ACC112 (cell line): ENCODE measurements around the gene SYT3.
"Not testable (repeated sequence)": the region's sequence is repeated elsewhere in the genome, so short reads cannot be mapped to it uniquely, and the experiment has no call there.

ENCODE experiments used
- H2AFZ ChIP-seq: fragments of 200-600 bp; sonication (generic); one replicate; pipeline ENCODE4 v1.6.0; 2017; ENCODE audit warnings: antibody characterized with exemption, low read length; ENCODE audit not compliant: unreplicated experiment
- H3K27ac ChIP-seq: fragments of 200-600 bp; sonication (generic); 2 replicates; pipeline ENCODE4 v1.5.1; 2014; ENCODE audit warnings: low read depth, mild to moderate bottlenecking, antibody characterized with exemption, low read length, moderate library complexity
- H3K27me3 ChIP-seq: fragments of 200-600 bp; sonication (generic); 2 replicates; pipeline ENCODE4 v1.6.1; 2014; ENCODE audit warnings: mild to moderate bottlenecking, antibody characterized with exemption, low read length, moderate library complexity, mixed read lengths; ENCODE audit not compliant: insufficient read depth
- H3K36me3 ChIP-seq: fragments of 200-600 bp; sonication (generic); 2 replicates; pipeline ENCODE4 v1.6.1; 2016; ENCODE audit warnings: mild to moderate bottlenecking, antibody characterized with exemption, low read length, moderate library complexity, mixed read lengths; ENCODE audit not compliant: insufficient read depth
- H3K4me1 ChIP-seq: fragments of 200-600 bp; sonication (generic); one replicate; pipeline ENCODE4 v1.6.1; 2016; ENCODE audit warnings: low read length, mixed read lengths; ENCODE audit not compliant: insufficient read depth, unreplicated experiment, control insufficient read depth
- H3K4me3 ChIP-seq: fragments of 200-600 bp; sonication (generic); 2 replicates; pipeline ENCODE4 v1.5.1; 2014; ENCODE audit warnings: mild to moderate bottlenecking, low read depth, low read length
- H3K79me2 ChIP-seq: fragments of 200-600 bp; sonication (generic); one replicate; pipeline ENCODE4 v1.6.0; 2016; ENCODE audit warnings: low read length; ENCODE audit not compliant: control insufficient read depth, unreplicated experiment, insufficient read depth

The SYT3 gene

DNA sequence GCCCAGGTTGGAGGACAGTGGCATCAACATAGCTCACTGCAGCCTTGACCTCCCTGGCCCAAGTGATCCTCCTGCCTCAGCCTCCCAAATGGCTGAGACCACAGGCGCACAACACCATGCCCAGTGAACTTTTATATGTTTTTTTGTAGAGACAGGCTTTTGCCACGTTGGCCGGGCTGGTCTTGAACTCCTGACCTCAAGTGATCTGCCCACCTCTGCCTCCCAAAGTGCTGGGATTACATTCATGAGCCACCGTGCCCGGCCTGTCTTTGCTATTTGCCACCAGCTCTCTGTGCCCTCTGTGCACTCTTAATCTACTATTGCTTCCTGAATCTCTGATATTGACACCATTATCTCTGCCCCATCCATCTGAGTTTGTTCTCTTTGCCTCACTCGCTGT is 37.2 kb downstream of the SYT3 start:
- H3K36me3 ChIP-seq: no peaks in the 10 kb centered on the region
- no peaks in the 10 kb centered on the region for H3K79me2 ChIP-seq
- H3K27ac ChIP-seq: no peak overlapping the region
- no peaks in the 10 kb centered on the region for H3K4me1 ChIP-seq
- no peak overlapping the region for H3K4me3 ChIP-seq
- H3K27me3 ChIP-seq: peaks cover 27% of the 10 kb centered on the region
- no peak overlapping the region for H2AFZ ChIP-seq

- no peak overlapping the region for H2AFZ ChIP-seq
- no peaks in the 10 kb centered on the region for H3K4me1 ChIP-seq
- no peak overlapping the region for H3K27ac ChIP-seq
Observed at GRCh38 chr19:50602089-50602422, 37.6 kb downstream of the SYT3 start.

GRCh38 chr19:50601407-50602088 is 38.1 kb downstream of the SYT3 start:
- Histone ChIP-seq H3K4me3 (no peak overlapping the region), H3K27ac (no peak overlapping the region), H3K36me3 (no peaks in the 10 kb centered on the region)

More at GRCh38 chr19:50602089-50602422, 37.6 kb downstream of the SYT3 start:
- Histone ChIP-seq H3K4me3 (no peak overlapping the region), H3K36me3 (no peaks in the 10 kb centered on the region), H3K27me3 (peaks cover 27% of the 10 kb centered on the region), H3K79me2 (no peaks in the 10 kb centered on the region)

GRCh38 chr19:50599427-50599826 is 40.3 kb downstream of the SYT3 start:
- no peak overlapping the region for H3K4me3 ChIP-seq
- no peak overlapping the region for H3K27ac ChIP-seq
- no peak overlapping the region for H2AFZ ChIP-seq
- no peaks in the 10 kb centered on the region for H3K36me3 ChIP-seq
- H3K4me1 ChIP-seq: no peaks in the 10 kb centered on the region
- no peaks in the 10 kb centered on the region for H3K79me2 ChIP-seq
- peaks cover 27% of the 10 kb centered on the region for H3K27me3 ChIP-seq

More at GRCh38 chr19:50601407-50602088, 38.1 kb downstream of the SYT3 start:
- Histone ChIP-seq H3K27me3 (peaks cover 27% of the 10 kb centered on the region), H3K4me1 (no peaks in the 10 kb centered on the region), H2AFZ (no peak overlapping the region), H3K79me2 (no peaks in the 10 kb centered on the region)

DNA sequence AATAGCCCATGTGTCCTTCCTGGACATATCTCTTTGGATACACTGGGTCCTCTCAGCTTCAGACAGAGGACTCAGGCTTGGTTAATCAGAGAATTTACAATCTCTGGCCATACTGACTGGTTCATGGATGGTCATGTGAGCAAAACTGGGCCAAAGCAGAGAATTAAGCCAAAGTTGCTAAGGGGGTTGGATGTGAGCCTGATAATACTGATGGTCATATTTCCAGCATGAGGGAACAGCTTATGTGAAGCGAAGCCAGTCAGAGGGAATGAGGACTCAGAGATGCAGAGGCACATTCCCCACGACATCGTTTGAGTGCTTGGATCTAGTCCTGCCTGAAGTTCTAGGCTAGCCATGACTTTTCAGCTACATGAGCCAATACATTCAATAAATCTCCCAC is 49.5 kb downstream of the SYT3 start:
- no peak overlapping the region for H2AFZ ChIP-seq
- no peaks in the 10 kb centered on the region for H3K4me1 ChIP-seq
- peaks cover 7% of the 10 kb centered on the region for H3K27me3 ChIP-seq
- H3K27ac ChIP-seq: no peak overlapping the region
- no peaks in the 10 kb centered on the region for H3K36me3 ChIP-seq
- H3K79me2 ChIP-seq: no peaks in the 10 kb centered on the region
- H3K4me3 ChIP-seq: no peak overlapping the region

DNA sequence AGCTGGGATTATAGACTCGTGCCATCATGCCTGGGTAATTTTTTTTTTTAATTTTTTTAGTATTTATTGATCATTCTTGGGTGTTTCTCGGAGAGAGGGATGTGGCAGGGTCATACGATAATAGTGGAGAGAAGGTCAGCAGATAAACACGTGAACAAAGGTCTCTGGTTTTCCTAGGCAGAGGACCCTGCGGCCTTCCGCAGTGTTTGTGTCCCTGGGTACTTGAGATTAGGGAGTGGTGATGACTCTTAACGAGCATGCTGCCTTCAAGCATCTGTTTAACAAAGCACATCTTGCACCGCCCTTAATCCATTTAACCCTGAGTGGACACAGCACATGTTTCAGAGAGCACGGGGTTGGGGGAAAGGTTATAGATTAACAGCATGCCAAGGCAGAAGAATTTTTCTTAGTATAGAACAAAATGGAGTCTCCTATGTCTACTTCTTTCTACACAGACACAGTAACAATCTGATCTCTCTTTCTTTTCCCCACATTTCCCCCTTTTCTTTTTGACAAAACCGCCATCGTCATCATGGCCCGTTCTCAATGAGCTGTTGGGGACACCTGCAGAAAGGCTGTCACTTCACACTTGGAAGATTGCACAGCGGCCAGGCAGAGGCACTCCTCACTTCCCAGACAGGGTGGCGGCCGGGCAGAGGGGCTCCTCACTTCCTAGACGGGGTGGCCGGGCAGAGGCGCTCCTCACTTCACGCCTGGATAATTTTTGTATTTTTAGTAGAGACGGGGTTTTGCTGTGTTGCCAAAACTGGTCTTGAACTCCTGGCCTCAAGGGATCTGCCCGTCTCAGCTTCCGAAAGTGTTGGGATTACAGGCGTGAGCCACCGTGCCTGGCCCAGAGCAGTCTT is 57.7 kb downstream of the SYT3 start:
- not testable (repeated sequence) for H3K27ac ChIP-seq, H3K36me3 ChIP-seq, H3K79me2 ChIP-seq, H3K4me3 ChIP-seq, H2AFZ ChIP-seq, H3K27me3 ChIP-seq, H3K4me1 ChIP-seq

GRCh38 chr19:50580970-50581634 is 58.6 kb downstream of the SYT3 start:
- Histone ChIP-seq H3K36me3 (no peaks in the 10 kb centered on the region), H3K27ac (no peak overlapping the region), H2AFZ (no peak overlapping the region), H3K4me3 (no peak overlapping the region), H3K79me2 (no peaks in the 10 kb centered on the region), H3K27me3 (0 out of 2 replicates have a peak, but pooled peaks cover 7% of the 10 kb centered on the region), H3K4me1 (no peaks in the 10 kb centered on the region)

DNA sequence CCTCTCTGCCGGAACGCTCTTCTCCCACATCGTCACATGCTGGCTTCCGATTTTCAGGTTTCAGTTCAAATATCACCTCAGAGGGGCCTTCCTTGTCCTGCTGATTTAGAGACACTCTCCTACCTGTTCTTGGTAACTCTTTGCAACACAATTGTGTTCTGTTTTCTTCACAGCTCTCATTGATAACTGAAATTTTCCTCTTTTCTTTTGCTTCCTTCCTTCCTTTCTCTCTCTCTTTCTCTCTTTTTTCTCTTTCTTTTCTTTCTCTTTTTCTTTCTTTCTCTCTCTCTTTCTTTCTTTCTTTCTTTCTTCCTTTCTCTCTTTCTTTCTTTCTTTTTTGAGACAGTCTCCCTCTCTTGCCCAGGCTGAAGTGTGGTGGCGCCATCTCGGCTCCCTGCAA is 59.4 kb downstream of the SYT3 start:
- no peak overlapping the region for H3K4me3 ChIP-seq
- 0 out of 2 replicates have a peak, but pooled peaks cover 7% of the 10 kb centered on the region for H3K27me3 ChIP-seq
- no peaks in the 10 kb centered on the region for H3K79me2 ChIP-seq
- H3K27ac ChIP-seq: no peak overlapping the region
- no peak overlapping the region for H2AFZ ChIP-seq
- H3K36me3 ChIP-seq: no peaks in the 10 kb centered on the region
- no peaks in the 10 kb centered on the region for H3K4me1 ChIP-seq

DNA sequence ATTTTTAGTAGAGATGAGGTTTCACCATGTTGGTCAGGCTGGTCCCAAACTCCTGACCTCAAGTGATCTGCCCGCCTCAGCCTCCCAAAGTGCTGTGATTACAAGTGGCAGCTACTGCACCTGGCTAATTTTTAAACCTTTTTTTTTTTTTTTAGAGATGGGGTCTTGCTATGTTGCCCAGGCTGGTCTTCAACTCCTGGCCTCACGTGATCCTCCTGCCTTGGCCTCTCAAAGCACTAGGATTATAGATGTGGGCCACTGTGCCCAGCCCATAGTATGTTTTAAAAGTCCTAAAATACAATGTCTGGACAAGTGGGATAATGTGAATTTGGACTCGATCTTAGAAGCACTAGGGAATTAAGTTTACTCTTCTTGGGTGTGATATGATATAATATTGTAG is 62.9 kb downstream of the SYT3 start:
- H2AFZ ChIP-seq, H3K79me2 ChIP-seq, H3K36me3 ChIP-seq, H3K27ac ChIP-seq, H3K4me3 ChIP-seq, H3K4me1 ChIP-seq, H3K27me3 ChIP-seq: not testable (repeated sequence)

DNA sequence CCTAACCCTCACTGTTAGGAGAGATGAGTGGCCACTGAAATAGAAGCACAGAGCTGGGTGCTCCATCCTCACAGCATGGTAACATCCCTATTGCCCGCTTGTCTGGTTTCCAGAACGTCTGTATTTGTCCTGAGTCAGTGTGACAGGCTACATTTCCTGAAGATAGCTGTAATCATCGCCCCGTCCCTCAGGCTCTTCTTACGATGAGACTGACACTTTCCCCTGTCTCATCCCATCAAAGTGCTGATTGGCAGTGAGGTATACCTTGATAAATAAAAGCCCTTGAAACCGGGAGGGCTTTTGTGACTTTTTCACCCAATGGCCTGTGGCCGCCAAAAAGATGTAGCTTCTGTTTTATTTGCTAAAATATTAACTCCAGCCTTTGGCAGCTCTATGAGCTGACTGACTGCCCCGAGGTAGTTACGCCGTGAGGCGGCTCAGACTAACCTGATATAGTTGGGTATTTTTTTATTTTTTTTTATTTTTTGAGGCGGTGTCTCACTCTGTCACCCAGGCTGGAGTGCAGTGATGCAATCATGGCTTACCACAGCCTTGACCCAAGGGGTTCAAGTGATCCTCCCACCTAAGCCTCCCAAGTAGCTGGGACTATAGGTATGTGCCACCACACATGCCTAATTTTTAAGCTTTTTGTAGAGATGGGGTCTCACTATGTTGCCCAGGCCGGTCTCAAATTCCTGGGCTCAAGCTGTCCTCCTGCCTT is 65.8 kb downstream of the SYT3 start:
- no peak overlapping the region for H2AFZ ChIP-seq
- H3K36me3 ChIP-seq: no peaks in the 10 kb centered on the region
- no peak overlapping the region for H3K27ac ChIP-seq
- H3K79me2 ChIP-seq: no peaks in the 10 kb centered on the region
- 0 out of 2 replicates have a peak, but pooled peaks cover 7% of the 10 kb centered on the region for H3K27me3 ChIP-seq
- no peaks in the 10 kb centered on the region for H3K4me1 ChIP-seq
- no peak overlapping the region for H3K4me3 ChIP-seq
